ENCODE data around the gene SLC13A4. TPM values are rescaled to one million over a fixed set of nuclear protein-coding genes. Genes with fewer than 3 reads are reported as not detected.
A peak's percentile ranks its signal among the peaks of the same experiment; 100 is the strongest.

SLC13A4 gene
- total RNA-seq, 4 donors from 2014 or later, result 0.26 TPM; not detected in 3

DNA sequence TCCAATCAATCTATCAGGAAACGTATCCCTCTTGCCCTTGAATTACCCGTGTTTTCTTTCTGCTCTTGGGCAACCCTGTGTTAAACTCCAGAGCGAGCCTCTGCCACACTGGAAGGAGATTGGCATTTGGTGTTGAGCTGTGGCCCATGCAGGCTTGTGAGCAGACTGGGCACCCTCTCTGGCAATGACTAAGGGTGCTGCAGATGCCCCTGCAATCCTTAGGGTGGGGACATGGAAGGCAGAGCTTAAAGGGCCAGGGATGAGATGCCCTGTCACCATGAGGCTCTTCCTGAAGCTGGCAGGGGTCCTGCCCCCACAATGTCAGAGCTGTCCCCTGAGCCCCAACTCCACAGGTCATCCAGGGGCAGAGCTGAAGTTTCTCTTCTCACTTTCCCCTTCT lies 40.1 kb upstream of the SLC13A4 start:
- intact Hi-C loops (cut with DNase I; ENCODE audit: low total_unique reads), result no loop called here
- Histone ChIP-seq H3K27ac (no peak overlapping the region), H3K4me1 (no peaks in the 10 kb centered on the region), H3K27me3 (no peaks in the 10 kb centered on the region), H3K9me3 (no peaks in the 10 kb centered on the region), H3K36me3 (no peaks in the 10 kb centered on the region), H3K4me3 (no peak overlapping the region)
- TF ChIP-seq, protein P1, sequence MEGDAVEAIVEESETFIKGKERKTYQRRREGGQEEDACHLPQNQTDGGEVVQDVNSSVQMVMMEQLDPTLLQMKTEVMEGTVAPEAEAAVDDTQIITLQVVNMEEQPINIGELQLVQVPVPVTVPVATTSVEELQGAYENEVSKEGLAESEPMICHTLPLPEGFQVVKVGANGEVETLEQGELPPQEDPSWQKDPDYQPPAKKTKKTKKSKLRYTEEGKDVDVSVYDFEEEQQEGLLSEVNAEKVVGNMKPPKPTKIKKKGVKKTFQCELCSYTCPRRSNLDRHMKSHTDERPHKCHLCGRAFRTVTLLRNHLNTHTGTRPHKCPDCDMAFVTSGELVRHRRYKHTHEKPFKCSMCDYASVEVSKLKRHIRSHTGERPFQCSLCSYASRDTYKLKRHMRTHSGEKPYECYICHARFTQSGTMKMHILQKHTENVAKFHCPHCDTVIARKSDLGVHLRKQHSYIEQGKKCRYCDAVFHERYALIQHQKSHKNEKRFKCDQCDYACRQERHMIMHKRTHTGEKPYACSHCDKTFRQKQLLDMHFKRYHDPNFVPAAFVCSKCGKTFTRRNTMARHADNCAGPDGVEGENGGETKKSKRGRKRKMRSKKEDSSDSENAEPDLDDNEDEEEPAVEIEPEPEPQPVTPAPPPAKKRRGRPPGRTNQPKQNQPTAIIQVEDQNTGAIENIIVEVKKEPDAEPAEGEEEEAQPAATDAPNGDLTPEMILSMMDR (IDR thresholded peaks at IDR 0.05), result no peak
- DNase-seq, result no peak

DNA sequence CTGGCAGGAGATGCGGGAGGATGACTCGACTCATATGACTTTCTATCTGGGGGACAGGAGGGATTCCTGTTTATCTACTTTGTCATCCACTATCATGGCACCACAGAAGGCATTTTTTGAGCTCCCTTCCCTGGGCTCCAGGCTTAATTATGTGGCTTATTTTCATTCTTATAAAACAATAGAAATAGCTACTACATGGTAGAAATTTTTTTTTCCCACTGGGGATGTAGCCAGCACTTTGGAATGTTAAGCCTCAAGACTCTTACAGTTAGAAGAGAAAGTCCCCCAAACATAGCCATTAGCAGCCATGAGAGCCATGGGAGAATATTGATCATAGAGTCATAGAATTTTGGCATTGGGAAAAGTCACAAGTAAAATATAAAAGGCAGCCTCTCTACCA lies 35.3 kb upstream of the SLC13A4 start:
- no peak overlapping the region for H3K4me3 ChIP-seq
- no peaks in the 10 kb centered on the region for H3K27me3 ChIP-seq
- intact Hi-C loops (cut with DNase I; ENCODE audit: low total_unique reads), result no loop called here
- no peaks in the 10 kb centered on the region for H3K36me3 ChIP-seq
- DNase-seq, result no peak
- H3K9me3 ChIP-seq, result no peaks in the 10 kb centered on the region
- H3K4me1 ChIP-seq, result no peaks in the 10 kb centered on the region
- no peak overlapping the region for H3K27ac ChIP-seq
- TF ChIP-seq, protein P1 (IDR thresholded peaks at IDR 0.05), result no peak
- no peak for TF ChIP-seq POLR2A (IDR thresholded peaks at IDR 0.05)

DNA sequence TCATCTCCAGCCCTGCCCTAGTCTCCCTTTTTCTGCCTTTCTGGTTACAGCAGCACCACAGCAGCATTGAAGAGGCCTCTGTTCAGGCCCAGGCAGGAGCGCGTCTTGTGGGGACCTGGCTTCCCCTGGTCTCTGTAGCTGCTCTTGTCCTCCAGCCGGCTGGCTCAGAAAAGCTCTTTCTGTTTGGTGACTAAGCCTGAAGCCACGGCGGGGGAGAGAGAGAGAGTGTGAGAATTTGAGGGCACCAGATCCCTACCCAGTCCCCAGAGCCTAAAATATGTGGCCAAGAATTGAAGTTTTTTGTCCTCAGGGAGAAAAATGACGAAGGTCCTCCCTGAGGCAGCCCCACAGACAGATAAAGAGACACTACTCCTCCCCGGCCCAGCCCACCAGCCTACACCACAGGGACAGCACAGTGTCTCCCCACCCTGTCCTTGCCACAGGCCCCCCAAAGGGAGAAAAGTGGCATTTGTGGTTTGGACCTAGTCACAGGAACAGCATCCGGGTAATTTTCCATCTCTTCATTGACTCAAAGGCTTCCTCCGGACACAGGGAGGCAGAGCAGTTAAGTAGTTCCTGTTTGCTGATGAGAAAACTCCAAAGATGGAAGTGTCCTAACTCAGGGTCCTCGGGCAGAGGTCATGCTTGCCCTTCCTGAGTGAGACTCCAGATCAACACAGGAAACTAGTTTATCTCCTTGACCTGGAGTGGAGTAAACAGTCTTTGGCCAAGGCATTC lies 33.9 kb upstream of the SLC13A4 start:
- no peak for TF ChIP-seq POLR2A (IDR thresholded peaks at IDR 0.05)
- TF ChIP-seq, protein P1 (IDR thresholded peaks at IDR 0.05), result no peak
- DNase-seq, result no peak
- no peaks in the 10 kb centered on the region for H3K36me3 ChIP-seq
- H3K4me3 ChIP-seq, result no peak overlapping the region
- no peaks in the 10 kb centered on the region for H3K4me1 ChIP-seq
- H3K27me3 ChIP-seq, result no peaks in the 10 kb centered on the region
- no peaks in the 10 kb centered on the region for H3K9me3 ChIP-seq
- intact Hi-C loops (cut with DNase I; ENCODE audit: low total_unique reads), result no loop called here
- no peak overlapping the region for H3K27ac ChIP-seq

DNA sequence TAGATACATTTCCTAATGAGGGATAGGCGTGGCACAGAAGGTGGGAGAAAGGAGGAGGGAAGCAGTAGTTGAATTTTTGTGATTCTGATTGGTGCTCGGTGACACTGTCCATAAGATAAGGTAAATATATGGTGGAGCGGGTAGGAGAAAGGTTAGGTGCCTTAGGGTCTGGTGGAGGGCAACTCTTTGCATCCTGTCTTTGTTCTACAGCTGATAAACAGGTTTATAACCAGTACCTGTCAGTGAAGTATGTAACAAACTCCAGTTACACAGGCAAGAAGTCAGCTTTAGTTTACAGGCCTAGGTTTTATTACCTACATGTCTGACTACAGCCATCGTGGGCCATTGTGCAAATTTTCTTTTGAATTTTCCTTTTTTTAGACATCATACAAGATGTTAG lies 31.5 kb upstream of the SLC13A4 start:
- H3K9me3 ChIP-seq, result no peaks in the 10 kb centered on the region
- DNase-seq, result no peak
- no peak overlapping the region for H3K4me3 ChIP-seq
- no peak for TF ChIP-seq POLR2A (IDR thresholded peaks at IDR 0.05)
- TF ChIP-seq, protein P1 (IDR thresholded peaks at IDR 0.05), result no peak
- intact Hi-C loops (cut with DNase I; ENCODE audit: low total_unique reads), result no loop called here
- peak overlapping the region in 1 of 2 donors; percentile 91 for H3K27ac ChIP-seq
- no peaks in the 10 kb centered on the region for H3K27me3 ChIP-seq
- no peaks in the 10 kb centered on the region for H3K36me3 ChIP-seq
- H3K4me1 ChIP-seq, result no peaks in the 10 kb centered on the region

DNA sequence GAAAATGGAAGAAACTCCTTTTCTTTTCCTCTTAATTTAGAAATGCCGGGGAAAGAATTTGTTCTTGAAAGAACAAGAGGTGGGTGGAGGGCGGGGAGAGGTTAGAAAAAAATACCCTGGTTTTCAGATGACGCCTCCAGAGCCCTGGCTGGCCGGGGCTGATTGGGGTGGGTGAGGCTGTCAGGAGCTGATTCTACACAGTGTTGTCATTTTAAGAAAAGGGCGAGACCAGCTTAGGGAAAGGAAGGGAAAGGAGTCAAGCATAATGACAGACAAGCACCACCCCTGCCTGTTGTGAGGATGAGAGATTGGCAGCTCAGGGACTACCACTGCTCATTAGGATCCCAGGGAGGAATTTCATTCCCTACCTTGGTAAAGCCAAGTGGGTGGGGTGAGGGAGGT lies 30.5 kb upstream of the SLC13A4 start:
- no peak for TF ChIP-seq POLR2A (IDR thresholded peaks at IDR 0.05)
- TF ChIP-seq, protein P1 (IDR thresholded peaks at IDR 0.05), result no peak
- Histone ChIP-seq H3K4me1 (no peaks in the 10 kb centered on the region), H3K9me3 (no peaks in the 10 kb centered on the region), H3K27me3 (no peaks in the 10 kb centered on the region), H3K4me3 (peak overlapping the region; percentile 21 to 29), H3K27ac (peak overlapping the region; percentile 67 to 91), H3K36me3 (no peaks in the 10 kb centered on the region)
- no peak for DNase-seq
- intact Hi-C loops (cut with DNase I; ENCODE audit: low total_unique reads), result no loop called here

Data from uterus (tissue), 4 donors.